ENCODE measurements around the gene COL28A1.

Gene COL28A1

GRCh38 chr7:7312323-7312722, 223.3 kb downstream of the COL28A1 start:
- Histone ChIP-seq H3K79me2 (ENCODE audit: insufficient read depth, low read length) (no peaks in the 10 kb centered on the region), H3K9me3 (ENCODE audit: insufficient read depth, low read length) (no peaks in the 10 kb centered on the region), H3K36me3 (ENCODE audit: low read length) (no peaks in the 10 kb centered on the region), H3K9me2 (replicated peaks; ENCODE audit: insufficient read depth, low read length) (no peaks in the 10 kb centered on the region), H3K27ac (ENCODE audit: low read depth, low read length) (no peak overlapping the region), H3K9ac (ENCODE audit: low read length) (no peak overlapping the region), H3F3A (ENCODE audit: insufficient read depth) (no peaks in the 10 kb centered on the region), H3K4me2 (ENCODE audit: low read depth, low read length, poor library complexity, severe bottlenecking) (no peak overlapping the region), H3K27me3 (ENCODE audit: low read length) (no peaks in the 10 kb centered on the region), H3K4me3 (ENCODE audit: insufficient read depth, low read length, poor library complexity, severe bottlenecking) (no peak overlapping the region), H4K20me1 (ENCODE audit: low read depth, low read length) (no peaks in the 10 kb centered on the region), H2AFZ (ENCODE audit: low read depth, low read length, severe bottlenecking) (no peak overlapping the region)
- TF ChIP-seq EZH2phosphoT487 (conservative IDR thresholded peaks at IDR 0.05; ENCODE audit: low read length) (no peak), CTCF (IDR thresholded peaks at IDR 0.05; ENCODE audit: insufficient read depth, low read length, poor library complexity, severe bottlenecking) (no peak)

DNA sequence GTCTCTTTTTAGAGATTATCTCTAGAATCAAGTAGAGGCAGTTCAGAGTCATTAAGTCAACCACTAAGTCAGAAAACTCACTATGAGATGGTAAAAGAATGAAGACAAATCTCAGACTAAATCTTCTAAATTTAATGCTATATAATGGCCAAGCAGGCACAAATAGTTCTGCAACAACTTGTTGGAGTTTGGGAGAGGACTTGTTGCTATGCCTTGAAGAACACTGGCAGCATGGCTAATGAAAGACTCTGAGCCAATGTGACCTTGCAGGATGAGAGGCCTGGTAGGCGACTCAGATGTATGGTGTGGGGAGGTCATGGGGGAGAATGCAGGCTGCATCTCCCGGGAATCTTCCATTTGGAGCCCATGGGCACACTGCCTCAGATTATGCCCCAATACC, 224.7 kb downstream of the COL28A1 start:
- no peaks in the 10 kb centered on the region for H3K79me2 ChIP-seq (ENCODE audit: insufficient read depth, low read length)
- H2AFZ ChIP-seq (ENCODE audit: low read depth, low read length, severe bottlenecking), result no peak overlapping the region
- no peaks in the 10 kb centered on the region for H3K9me3 ChIP-seq (ENCODE audit: insufficient read depth, low read length)
- H3K4me2 ChIP-seq (ENCODE audit: low read depth, low read length, poor library complexity, severe bottlenecking), result no peak overlapping the region
- no peaks in the 10 kb centered on the region for H3K36me3 ChIP-seq (ENCODE audit: low read length)
- no peaks in the 10 kb centered on the region for H4K20me1 ChIP-seq (ENCODE audit: low read depth, low read length)
- no peak overlapping the region for H3K9ac ChIP-seq (ENCODE audit: low read length)
- H3K27me3 ChIP-seq (ENCODE audit: low read length), result no peaks in the 10 kb centered on the region
- H3K27ac ChIP-seq (ENCODE audit: low read depth, low read length), result no peak overlapping the region
- no peaks in the 10 kb centered on the region for H3F3A ChIP-seq (ENCODE audit: insufficient read depth)
- no peak overlapping the region for H3K4me3 ChIP-seq (ENCODE audit: insufficient read depth, low read length, poor library complexity, severe bottlenecking)
- H3K9me2 ChIP-seq (replicated peaks; ENCODE audit: insufficient read depth, low read length), result no peaks in the 10 kb centered on the region
- TF ChIP-seq CTCF (IDR thresholded peaks at IDR 0.05; ENCODE audit: insufficient read depth, low read length, poor library complexity, severe bottlenecking) (no peak), EZH2phosphoT487 (conservative IDR thresholded peaks at IDR 0.05; ENCODE audit: low read length) (no peak)

- H3K36me3 ChIP-seq (ENCODE audit: low read length), result no peaks in the 10 kb centered on the region
- TF ChIP-seq EZH2phosphoT487 (conservative IDR thresholded peaks at IDR 0.05; ENCODE audit: low read length), result no peak
- no peak for TF ChIP-seq CTCF (IDR thresholded peaks at IDR 0.05; ENCODE audit: insufficient read depth, low read length, poor library complexity, severe bottlenecking)
- no peaks in the 10 kb centered on the region for H3K9me2 ChIP-seq (replicated peaks; ENCODE audit: insufficient read depth, low read length)
- H3K9ac ChIP-seq (ENCODE audit: low read length), result no peak overlapping the region
- H3F3A ChIP-seq (ENCODE audit: insufficient read depth), result no peaks in the 10 kb centered on the region
- no peak overlapping the region for H2AFZ ChIP-seq (ENCODE audit: low read depth, low read length, severe bottlenecking)
- H3K79me2 ChIP-seq (ENCODE audit: insufficient read depth, low read length), result no peaks in the 10 kb centered on the region
- H3K4me3 ChIP-seq (ENCODE audit: insufficient read depth, low read length, poor library complexity, severe bottlenecking), result no peak overlapping the region
- no peaks in the 10 kb centered on the region for H3K9me3 ChIP-seq (ENCODE audit: insufficient read depth, low read length)
- H4K20me1 ChIP-seq (ENCODE audit: low read depth, low read length), result no peaks in the 10 kb centered on the region
- H3K4me2 ChIP-seq (ENCODE audit: low read depth, low read length, poor library complexity, severe bottlenecking), result no peak overlapping the region
- H3K27ac ChIP-seq (ENCODE audit: low read depth, low read length), result no peak overlapping the region
- no peaks in the 10 kb centered on the region for H3K27me3 ChIP-seq (ENCODE audit: low read length)
Measured at GRCh38 chr7:7309203-7309602, 226.5 kb downstream of the COL28A1 start.

All from SU-DHL-6 (cell line).